Measurements from ENCODE around the gene EYA4. TPM values are rescaled to one million over a fixed set of nuclear protein-coding genes. Genes with fewer than 3 reads are reported as not detected.

Gene EYA4
- total RNA-seq, 1 donor from 2014 or later = 8.1 TPM

GRCh38 chr6:133468591-133468990, 227.4 kb downstream of the EYA4 start:
- H3K9me3 Mint-ChIP-seq (ENCODE audit: unreplicated experiment) = no peaks in the 10 kb centered on the region
- no peak for DNase-seq (ENCODE audit: low spot score)
- no peak overlapping the region for H3K27ac Mint-ChIP-seq (ENCODE audit: unreplicated experiment)
- TF ChIP-seq, protein P1, sequence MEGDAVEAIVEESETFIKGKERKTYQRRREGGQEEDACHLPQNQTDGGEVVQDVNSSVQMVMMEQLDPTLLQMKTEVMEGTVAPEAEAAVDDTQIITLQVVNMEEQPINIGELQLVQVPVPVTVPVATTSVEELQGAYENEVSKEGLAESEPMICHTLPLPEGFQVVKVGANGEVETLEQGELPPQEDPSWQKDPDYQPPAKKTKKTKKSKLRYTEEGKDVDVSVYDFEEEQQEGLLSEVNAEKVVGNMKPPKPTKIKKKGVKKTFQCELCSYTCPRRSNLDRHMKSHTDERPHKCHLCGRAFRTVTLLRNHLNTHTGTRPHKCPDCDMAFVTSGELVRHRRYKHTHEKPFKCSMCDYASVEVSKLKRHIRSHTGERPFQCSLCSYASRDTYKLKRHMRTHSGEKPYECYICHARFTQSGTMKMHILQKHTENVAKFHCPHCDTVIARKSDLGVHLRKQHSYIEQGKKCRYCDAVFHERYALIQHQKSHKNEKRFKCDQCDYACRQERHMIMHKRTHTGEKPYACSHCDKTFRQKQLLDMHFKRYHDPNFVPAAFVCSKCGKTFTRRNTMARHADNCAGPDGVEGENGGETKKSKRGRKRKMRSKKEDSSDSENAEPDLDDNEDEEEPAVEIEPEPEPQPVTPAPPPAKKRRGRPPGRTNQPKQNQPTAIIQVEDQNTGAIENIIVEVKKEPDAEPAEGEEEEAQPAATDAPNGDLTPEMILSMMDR (IDR thresholded peaks at IDR 0.05; ENCODE audit: unreplicated experiment) = no peak
- no peaks in the 10 kb centered on the region for H3K27me3 Mint-ChIP-seq (ENCODE audit: unreplicated experiment)
- no peak overlapping the region for H3K4me3 Mint-ChIP-seq (ENCODE audit: unreplicated experiment)
- no peaks in the 10 kb centered on the region for H3K4me1 Mint-ChIP-seq (ENCODE audit: unreplicated experiment)
- H3K36me3 Mint-ChIP-seq (ENCODE audit: low read depth, unreplicated experiment) = peaks cover 12% of the 10 kb centered on the region

- no peak overlapping the region for H3K4me3 Mint-ChIP-seq (ENCODE audit: unreplicated experiment)
- no peaks in the 10 kb centered on the region for H3K36me3 Mint-ChIP-seq (ENCODE audit: low read depth, unreplicated experiment)
- no peak overlapping the region for H3K27ac Mint-ChIP-seq (ENCODE audit: unreplicated experiment)
- TF ChIP-seq, protein P1 (IDR thresholded peaks at IDR 0.05; ENCODE audit: unreplicated experiment) = no peak
- no peaks in the 10 kb centered on the region for H3K9me3 Mint-ChIP-seq (ENCODE audit: unreplicated experiment)
- H3K4me1 Mint-ChIP-seq (ENCODE audit: unreplicated experiment) = no peaks in the 10 kb centered on the region
- DNase-seq (ENCODE audit: low spot score) = no peak
- H3K27me3 Mint-ChIP-seq (ENCODE audit: unreplicated experiment) = no peaks in the 10 kb centered on the region
These were observed 233.4 kb downstream of the EYA4 start for GRCh38 chr6:133474516-133474915.

DNA sequence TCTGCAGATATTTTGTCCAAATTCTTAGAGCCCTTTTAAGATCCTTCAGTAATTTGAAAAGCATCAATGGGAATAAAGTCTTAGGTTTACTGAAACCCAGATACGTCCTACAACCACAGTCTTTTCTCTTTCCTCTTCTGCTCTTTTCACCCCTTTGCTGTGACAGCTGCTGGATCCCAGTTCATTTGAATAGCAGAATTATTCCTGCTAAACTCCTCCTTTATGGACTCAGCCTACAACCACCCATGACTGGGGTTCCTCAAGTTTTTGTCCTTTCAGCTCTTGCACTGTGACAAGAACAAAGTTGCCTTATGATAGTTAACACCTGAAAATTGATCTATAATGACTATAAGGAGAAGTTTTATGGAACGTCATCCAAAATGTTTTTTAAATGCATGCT, 237.5 kb downstream of the EYA4 start:
- no peak overlapping the region for H3K27ac Mint-ChIP-seq (ENCODE audit: unreplicated experiment)
- H3K4me3 Mint-ChIP-seq (ENCODE audit: unreplicated experiment) = no peak overlapping the region
- H3K4me1 Mint-ChIP-seq (ENCODE audit: unreplicated experiment) = no peaks in the 10 kb centered on the region
- no peaks in the 10 kb centered on the region for H3K27me3 Mint-ChIP-seq (ENCODE audit: unreplicated experiment)
- no peaks in the 10 kb centered on the region for H3K9me3 Mint-ChIP-seq (ENCODE audit: unreplicated experiment)
- no peak for DNase-seq (ENCODE audit: low spot score)
- no peaks in the 10 kb centered on the region for H3K36me3 Mint-ChIP-seq (ENCODE audit: low read depth, unreplicated experiment)
- TF ChIP-seq, protein P1 (IDR thresholded peaks at IDR 0.05; ENCODE audit: unreplicated experiment) = no peak

GRCh38 chr6:133487174-133487573, 246.0 kb downstream of the EYA4 start:
- Mint-ChIP-seq H3K4me3 (ENCODE audit: unreplicated experiment) (no peak overlapping the region), H3K27ac (ENCODE audit: unreplicated experiment) (no peak overlapping the region), H3K9me3 (ENCODE audit: unreplicated experiment) (no peaks in the 10 kb centered on the region), H3K36me3 (ENCODE audit: low read depth, unreplicated experiment) (peaks cover 3% of the 10 kb centered on the region), H3K4me1 (ENCODE audit: unreplicated experiment) (no peaks in the 10 kb centered on the region), H3K27me3 (ENCODE audit: unreplicated experiment) (no peaks in the 10 kb centered on the region)
- TF ChIP-seq, protein P1 (IDR thresholded peaks at IDR 0.05; ENCODE audit: unreplicated experiment) = no peak
- DNase-seq (ENCODE audit: low spot score) = no peak

- H3K9me3 Mint-ChIP-seq (ENCODE audit: unreplicated experiment) = no peaks in the 10 kb centered on the region
- no peaks in the 10 kb centered on the region for H3K4me1 Mint-ChIP-seq (ENCODE audit: unreplicated experiment)
- H3K36me3 Mint-ChIP-seq (ENCODE audit: low read depth, unreplicated experiment) = no peaks in the 10 kb centered on the region
- no peaks in the 10 kb centered on the region for H3K27me3 Mint-ChIP-seq (ENCODE audit: unreplicated experiment)
- no peak overlapping the region for H3K4me3 Mint-ChIP-seq (ENCODE audit: unreplicated experiment)
- no peak overlapping the region for H3K27ac Mint-ChIP-seq (ENCODE audit: unreplicated experiment)
- no peak for DNase-seq (ENCODE audit: low spot score)
- TF ChIP-seq, protein P1 (IDR thresholded peaks at IDR 0.05; ENCODE audit: unreplicated experiment) = no peak
These were observed 254.2 kb downstream of the EYA4 start for GRCh38 chr6:133495205-133495903.

All from endothelial cell (in vitro differentiated cells).